Activated CD8-positive, alpha-beta memory T cell treated with anti-CD3 and anti-CD28 coated beads for 1 hour (primary cell): ENCODE measurements around the gene TWIST1.

Source experiments
- DNase-seq, 2 donors: peaks; one replicate each; pipeline ENCODE4 v3.0.0-alpha.2; 2020; ENCODE audit warnings: low read depth in 1 of 2; ENCODE audit errors: extremely low read depth in 1 of 2

Gene TWIST1

DNA sequence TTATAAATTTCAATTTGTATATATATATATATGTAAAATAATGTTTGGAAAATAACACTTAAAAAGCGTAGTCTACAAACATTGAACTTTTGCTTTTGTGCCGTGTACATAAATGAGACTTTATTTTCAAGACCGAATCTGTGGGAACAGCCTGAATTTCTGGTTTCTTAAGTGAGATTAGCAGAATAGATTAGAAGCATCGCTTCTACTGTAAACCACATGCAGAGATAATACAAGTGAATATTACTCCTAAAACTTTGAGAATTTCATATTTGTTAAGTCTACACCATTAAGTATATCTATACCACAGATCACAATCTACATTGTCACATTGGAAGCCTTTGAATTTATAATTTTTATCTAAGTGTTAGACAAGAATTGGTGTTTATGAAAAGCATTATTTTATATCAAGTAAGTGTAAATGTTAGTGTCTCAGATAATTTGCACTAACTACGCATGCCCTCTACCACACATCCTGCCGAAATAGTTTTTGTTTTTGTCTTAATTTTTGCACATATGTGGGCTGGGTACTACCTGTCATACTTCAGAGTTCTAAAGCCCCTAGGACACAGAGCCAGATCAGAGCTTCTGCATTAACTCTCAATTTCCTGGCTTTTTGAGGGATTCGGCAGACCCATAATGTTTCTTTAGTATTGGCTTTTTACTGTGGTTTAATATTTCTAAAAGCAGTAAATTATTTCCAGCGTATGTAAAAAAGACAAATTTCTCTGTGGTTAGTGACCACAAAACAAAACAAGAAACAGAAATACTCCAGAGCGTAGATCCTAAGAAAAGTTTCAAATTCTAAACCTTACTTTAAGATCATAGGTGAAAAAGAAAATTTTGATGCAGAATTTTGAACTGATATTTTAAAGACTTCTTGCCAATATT, 20.0 kb downstream of the TWIST1 start:
- no peak for DNase-seq

DNA sequence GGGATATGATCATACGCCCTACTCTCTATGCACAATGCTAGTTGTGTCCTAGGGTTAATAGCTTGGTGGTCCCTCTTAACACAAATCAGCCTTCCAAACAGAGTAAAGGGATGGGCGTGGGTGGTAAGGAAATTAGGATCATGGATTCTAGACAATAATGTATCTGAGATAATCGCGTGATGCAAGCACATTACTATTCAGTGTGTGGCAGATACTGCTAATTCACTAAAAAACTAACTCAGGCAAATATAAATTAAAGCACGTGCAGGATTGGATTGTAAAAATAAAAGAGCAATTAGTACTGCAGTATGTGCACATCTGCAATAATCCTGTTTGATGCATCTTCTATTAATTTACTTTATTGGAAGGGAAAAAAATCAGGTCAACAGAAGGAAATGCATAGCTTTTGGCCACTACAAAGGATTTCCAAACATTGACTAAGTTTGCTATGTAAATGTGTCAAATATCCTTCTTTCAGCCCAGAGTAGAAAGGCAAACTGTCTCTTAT, 22.0 kb downstream of the TWIST1 start:
- DNase-seq: no peak

DNA sequence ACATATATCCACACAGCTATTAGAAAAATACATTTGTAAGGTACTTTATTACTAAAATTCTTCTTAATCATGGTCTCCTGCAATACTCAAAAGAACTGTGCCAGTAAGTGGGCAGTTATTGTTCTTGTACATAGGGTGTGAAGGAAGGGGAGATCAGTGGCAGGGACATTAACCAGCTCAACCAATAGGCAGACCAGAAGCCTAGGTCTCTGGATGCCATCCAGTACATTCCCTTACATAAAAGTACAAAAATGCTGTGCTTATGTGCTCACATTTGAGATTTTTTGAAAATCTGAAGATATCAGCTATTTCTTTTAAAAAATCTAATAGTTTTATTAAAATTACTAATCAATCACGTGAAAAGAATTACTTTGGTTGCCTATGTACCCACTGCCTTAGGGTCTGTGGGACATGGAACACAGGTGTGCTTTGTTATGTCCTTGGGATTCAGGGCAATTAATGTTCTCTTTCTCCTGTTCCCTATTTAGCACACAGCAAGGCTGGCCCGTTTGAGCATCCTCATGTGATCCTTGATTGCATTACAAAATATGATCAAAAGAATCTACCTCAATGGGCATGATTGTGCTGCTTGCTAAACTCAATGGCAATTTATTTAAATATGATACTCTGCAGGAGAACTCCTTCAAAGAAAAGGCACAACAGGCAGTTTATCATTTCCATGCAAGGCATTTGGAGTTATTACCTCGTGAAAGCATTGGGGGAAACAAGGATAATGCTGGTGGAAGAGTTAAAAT, 22.7 kb downstream of the TWIST1 start:
- DNase-seq: no peak

DNA sequence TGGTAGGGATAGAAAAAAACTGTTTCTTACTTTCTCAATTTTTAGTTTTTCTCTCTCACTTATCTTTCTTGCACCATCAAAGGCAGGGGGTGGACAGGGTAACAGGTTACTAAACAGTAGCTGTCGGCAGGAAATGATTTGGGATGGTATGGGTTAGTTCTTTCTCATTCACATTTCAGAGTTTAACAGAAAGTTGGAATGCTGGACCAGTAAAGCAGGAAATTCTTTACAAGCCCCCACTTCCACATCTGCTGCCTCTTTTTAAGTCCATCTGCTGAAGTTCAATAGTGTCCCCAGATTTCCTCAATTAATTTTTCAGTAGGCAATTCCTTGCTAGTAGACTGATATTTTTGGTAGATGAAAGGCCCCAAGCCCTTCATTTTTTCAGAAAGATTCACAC, 23.3 kb downstream of the TWIST1 start:
- DNase-seq: no peak

DNA sequence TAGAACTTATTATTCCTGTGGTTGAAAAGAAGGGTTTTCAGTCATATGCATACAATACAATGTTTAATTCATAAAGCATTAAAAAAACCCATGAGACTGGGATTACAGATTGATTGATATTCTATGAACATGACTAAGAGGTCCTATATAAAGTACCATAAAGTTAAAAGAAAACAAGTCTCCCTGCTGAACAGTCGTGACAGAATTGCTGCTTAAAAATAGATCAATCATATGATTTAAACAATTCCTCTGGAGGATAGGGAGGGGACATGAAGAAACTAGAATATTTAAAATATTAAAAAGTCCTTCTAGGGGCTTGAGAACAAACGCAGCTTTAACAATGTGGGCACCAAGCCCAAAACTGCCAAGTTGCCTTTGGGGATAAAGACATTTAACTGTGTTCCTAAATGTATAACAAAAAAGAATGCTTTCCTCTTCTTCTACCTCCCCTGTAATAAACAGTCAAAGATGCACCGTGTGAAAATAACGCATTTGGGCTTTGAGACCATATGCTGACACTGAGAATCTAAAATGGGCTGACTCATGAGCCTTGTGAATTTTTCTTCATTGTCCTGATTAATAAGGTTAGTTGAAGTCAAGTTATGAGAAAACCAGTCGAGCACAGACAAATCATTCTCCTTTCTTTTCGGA, 25.8 kb downstream of the TWIST1 start:
- DNase-seq: no peak

DNA sequence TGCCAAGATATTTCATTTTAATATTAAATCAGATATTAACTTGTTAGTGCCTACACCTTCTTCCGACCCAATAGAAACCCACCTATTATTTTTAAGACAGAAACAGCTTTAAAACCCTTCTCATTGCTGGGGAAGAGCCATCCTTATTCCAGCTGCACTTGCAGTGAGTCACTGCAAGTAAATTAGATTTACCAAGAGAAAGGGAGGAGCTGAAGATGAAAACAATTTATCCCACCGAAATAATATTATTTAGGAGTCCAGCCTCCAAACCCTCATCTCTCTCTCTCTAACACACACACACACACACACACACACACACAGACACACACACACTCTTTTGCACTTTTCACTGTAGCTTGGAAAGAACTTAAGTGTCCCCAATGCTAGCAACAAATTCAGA, 26.9 kb downstream of the TWIST1 start:
- no peak for DNase-seq

DNA sequence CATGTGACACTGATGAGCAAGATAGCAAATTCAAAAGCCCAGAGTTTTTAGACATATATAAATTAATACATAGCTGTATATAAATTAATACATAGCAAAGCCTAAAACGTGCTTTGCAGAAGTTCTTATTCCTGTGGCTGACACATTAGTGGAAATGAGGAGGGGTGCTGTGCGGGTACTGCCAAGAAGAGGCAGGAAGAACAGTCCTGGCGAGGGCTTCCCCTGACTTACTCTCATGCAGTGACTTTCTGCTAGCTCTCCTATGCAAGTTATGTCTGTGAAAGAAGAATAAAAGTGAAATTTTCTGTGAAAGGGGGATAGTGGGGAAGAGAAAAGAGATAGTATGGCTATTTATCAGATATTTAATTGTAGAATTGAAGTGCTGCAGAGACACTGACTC, 27.6 kb downstream of the TWIST1 start:
- no peak for DNase-seq

DNA sequence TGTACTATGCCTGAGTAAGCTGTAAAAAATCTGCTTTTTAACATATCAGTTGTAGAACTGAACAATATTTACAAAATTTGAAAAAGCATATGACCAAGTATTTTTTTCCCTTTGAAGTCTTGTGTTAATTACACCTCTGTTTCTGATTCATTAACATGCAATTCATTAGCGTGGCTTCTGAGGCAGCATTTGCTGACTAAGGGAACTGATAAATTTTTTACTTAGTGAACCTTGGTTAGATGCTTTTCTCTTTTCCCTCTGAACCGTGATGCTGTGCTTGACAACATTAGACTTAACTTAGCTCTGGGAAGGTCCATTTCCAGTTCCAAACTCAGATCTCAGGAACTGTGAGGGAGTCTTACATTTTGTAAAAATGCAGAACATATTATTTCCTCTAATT, 28.1 kb downstream of the TWIST1 start:
- DNase-seq: no peak

DNA sequence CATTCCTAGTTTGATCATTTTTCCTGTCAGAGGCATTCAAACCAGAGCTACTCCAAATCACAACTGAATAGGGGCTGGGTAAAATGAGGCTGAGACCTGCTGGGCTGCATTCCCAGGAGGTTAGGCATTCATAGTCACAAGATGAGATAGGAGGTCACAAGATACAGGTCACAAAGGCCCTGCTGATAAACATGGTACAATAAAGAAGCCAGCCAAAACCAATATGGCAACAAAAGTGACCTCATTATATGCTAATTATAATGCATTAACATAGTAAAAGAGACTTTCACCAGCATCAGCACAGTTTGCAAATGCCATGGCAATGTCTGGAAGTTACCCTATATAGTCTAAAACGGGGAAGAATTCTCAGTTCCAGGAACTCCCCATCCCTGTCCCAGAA, 37.3 kb downstream of the TWIST1 start:
- DNase-seq: no peak

DNA sequence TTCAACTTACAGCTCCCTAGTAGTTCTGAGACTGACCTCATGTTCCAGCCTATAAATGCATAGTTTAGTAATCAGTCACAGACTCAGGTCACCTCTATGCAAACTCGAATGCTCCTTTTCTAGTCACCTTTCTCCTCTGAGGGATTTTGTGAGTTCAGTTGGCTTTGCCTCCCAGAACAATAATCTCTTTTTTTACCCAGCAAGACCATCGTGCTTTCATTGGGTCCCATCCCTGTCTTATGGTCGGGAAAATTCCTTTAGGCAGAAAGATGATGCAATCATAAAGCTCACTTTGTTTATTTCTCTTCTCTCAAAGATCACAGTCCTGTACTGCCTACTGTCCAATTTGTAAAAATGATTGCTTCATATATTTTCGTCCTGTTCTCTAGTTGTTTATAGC, 38.4 kb downstream of the TWIST1 start:
- no peak for DNase-seq

DNA sequence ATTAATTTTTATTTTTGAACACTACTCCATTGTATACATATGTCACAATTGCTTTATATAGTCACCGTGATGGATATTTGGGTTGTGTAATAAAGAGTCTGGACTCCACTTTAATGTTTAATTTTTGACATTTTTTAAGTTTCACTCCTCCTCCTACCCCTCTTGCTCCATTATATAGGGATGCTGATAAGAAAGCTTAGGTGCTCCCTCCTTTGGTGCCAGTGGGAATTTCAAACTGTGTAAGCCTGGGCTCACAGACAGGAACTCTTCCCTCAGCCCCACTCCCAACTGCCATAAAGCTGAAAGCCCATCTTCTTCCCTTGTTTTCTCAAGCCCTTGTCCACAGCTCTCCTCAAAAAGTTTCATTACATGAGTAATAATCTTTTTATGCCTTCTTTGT, 47.6 kb downstream of the TWIST1 start:
- no peak for DNase-seq

DNA sequence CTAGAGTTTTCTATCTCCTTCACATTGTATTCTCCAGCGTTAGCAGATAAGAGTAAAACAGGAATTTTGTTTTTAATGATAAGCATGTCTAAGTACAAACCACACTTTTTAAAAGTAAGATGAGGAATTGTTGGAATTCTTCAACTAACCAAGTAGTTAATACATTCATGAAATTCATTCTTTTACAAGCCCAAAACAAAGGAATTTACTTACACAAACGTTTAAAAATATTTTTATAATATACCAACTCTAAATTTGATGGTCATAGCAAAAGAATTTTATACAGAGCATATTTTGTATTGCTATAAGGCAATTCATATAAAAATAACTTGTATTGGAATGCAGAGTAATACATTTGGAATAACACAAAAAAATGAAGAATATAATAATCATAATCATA, 51.3 kb downstream of the TWIST1 start:
- no peak for DNase-seq
